Gastroesophageal sphincter (tissue), 4 donors: ENCODE measurements around the gene ACO1. TPM values are rescaled to one million over a fixed set of nuclear protein-coding genes. Genes with fewer than 3 reads are reported as not detected.

Experiments
- ATAC-seq: fragments of 150-250 bp; one replicate; pipeline ENCODE4 v1.9.1; 2016; ENCODE audit warnings: mild to moderate bottlenecking, moderate library complexity
- H3K27ac ChIP-seq, 4 donors: fragments of 200-600 bp; sonication (generic) in 3 of 4; 1 replicate in 3 of 4; 2 replicates in 1 of 4; pipeline ENCODE4 v1.5.1; 2016 to 2019
- H3K27me3 ChIP-seq: fragments of 200-600 bp; sonication (generic); one replicate; pipeline ENCODE4 v1.5.1; 2019
- H3K36me3 ChIP-seq, 2 donors: fragments of 200-600 bp; sonication (generic); one replicate each; pipeline ENCODE4 v1.5.1; 2019; ENCODE audit warnings: control low read depth in 1 of 2
- H3K4me1 ChIP-seq, 3 donors: fragments of 200-600 bp; sonication (generic); 1 replicate in 2 of 3; 2 replicates in 1 of 3; pipeline ENCODE4 v1.5.1; 2016 to 2019; ENCODE audit warnings: control low read depth in 2 of 3
- H3K4me3 ChIP-seq, 2 donors: fragments of 200-600 bp; sonication (generic); one replicate each; pipeline ENCODE4 v1.5.1; 2019; ENCODE audit warnings: mild to moderate bottlenecking in 1 of 2, moderate library complexity in 1 of 2
- H3K9me3 ChIP-seq, 3 donors: fragments of 200-600 bp; sonication (generic); one replicate each; pipeline ENCODE4 v1.5.1; 2017 to 2019; ENCODE audit warnings: control low read depth in 2 of 3
- EP300 ChIP-seq: sonication (generic); formaldehyde crosslinking; IDR thresholded peaks from one replicate; pipeline ENCODE4 v1.6.1; 2017; ENCODE audit warnings: antibody characterized with exemption, mild to moderate bottlenecking
- POLR2A ChIP-seq, 2 donors: fragments of 450-650 bp; IDR thresholded peaks; one replicate each; pipeline ENCODE4 v1.6.1; 2017; ENCODE audit warnings: antibody characterized with exemption in 2 of 2, mild to moderate bottlenecking in 2 of 2, moderate library complexity in 1 of 2
- POLR2AphosphoS5 ChIP-seq: sonication (generic); formaldehyde crosslinking; IDR thresholded peaks from one replicate; pipeline ENCODE4 v1.6.1; 2017; ENCODE audit warnings: antibody characterized with exemption
- WGBS, 2 donors: methylation state at CpG; one replicate each; pipeline ENCODE4 v1.1.5; 2018; ENCODE audit warnings: low coverage in 1 of 2; 5-methylcytosine and 5-hydroxymethylcytosine counted together
- total RNA-seq, 4 donors: library from RNA; depleted of rRNA; stranded (reverse); fragments of >200 nt; gene quantifications; one replicate each; pipeline ENCODE4 v1.1.0, GENCODE V29; 2016
- TF ChIP-seq, protein P1 (sequence below), 4 experiments: fragments of 200-600 bp in 2 of 4; fragments of 450-650 bp in 2 of 4; sonication (generic) in 1 of 4; IDR thresholded peaks; one replicate each; pipeline ENCODE4 v1.5.1; 2017 to 2019; ENCODE audit warnings: antibody characterized with exemption in 4 of 4, mild to moderate bottlenecking in 2 of 4, moderate library complexity in 2 of 4

The ACO1 gene
- total RNA-seq, 4 donors from 2014 or later: 54.5 to 88.4 (median 80.2) TPM

DNA sequence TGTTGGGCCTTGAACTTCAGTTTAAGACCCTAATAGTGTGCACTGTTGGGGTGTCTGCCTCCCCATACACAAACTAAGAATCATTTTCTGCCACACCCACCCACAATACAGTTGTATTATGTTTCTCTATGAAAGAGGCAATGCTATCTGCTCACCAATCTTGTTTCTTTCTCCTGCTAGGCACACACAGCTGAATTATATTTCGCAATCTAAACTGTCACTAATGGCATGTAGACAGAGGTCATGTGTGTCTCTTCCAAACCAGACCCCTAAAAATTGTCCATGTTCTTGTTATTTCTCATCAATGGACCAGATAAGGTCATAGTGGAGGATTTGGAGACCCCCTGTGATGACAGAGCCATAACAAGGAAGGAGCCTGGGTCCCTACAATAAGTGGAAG is 84.3 kb downstream of the ACO1 start:
- H3K27ac ChIP-seq: no peak overlapping the region
- TF ChIP-seq, protein P1, sequence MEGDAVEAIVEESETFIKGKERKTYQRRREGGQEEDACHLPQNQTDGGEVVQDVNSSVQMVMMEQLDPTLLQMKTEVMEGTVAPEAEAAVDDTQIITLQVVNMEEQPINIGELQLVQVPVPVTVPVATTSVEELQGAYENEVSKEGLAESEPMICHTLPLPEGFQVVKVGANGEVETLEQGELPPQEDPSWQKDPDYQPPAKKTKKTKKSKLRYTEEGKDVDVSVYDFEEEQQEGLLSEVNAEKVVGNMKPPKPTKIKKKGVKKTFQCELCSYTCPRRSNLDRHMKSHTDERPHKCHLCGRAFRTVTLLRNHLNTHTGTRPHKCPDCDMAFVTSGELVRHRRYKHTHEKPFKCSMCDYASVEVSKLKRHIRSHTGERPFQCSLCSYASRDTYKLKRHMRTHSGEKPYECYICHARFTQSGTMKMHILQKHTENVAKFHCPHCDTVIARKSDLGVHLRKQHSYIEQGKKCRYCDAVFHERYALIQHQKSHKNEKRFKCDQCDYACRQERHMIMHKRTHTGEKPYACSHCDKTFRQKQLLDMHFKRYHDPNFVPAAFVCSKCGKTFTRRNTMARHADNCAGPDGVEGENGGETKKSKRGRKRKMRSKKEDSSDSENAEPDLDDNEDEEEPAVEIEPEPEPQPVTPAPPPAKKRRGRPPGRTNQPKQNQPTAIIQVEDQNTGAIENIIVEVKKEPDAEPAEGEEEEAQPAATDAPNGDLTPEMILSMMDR (IDR thresholded peaks at IDR 0.05): no peak
- TF ChIP-seq POLR2A (IDR thresholded peaks at IDR 0.05) (no peak), POLR2AphosphoS5 (no peak), EP300 (no peak)
- H3K4me1 ChIP-seq: no peaks in the 10 kb centered on the region
- WGBS, 2 donors: 100% methylated on average over 1 of the region's 1 CpG
- H3K9me3 ChIP-seq: no peaks in the 10 kb centered on the region
- H3K27me3 ChIP-seq: no peaks in the 10 kb centered on the region
- H3K36me3 ChIP-seq: peaks cover 0 to 96% of the 10 kb centered on the region in 2 donors
- H3K4me3 ChIP-seq: no peak overlapping the region
- ATAC-seq: no peak

DNA sequence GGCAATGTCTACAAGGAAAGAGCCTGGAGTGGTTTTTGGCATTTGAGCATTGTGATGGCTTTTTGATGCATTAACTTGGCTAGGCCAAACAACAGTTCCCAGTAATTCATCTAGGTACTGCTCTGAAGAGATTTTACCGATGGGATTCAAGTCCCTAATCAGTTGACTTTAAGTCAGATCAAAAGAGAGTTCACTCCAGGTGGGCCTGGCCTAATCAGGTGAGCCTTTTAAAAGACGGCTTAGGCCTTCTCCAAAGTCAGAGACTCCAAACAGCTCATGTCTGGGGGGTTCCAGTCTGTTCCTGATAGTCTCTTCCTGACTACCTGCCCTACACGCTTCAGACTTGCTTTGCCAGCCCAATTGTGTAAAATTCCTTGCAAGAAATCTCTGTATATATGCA is 87.9 kb downstream of the ACO1 start:
- H3K36me3 ChIP-seq: peaks cover 0 to 97% of the 10 kb centered on the region in 2 donors
- no peak for TF ChIP-seq POLR2AphosphoS5
- TF ChIP-seq, protein P1 (IDR thresholded peaks at IDR 0.05): no peak
- TF ChIP-seq EP300: no peak
- TF ChIP-seq POLR2A (IDR thresholded peaks at IDR 0.05): no peak
- no peaks in the 10 kb centered on the region for H3K27me3 ChIP-seq
- no peak overlapping the region for H3K27ac ChIP-seq
- 80 to 93% methylated on average over 2 to 3 of the region's 3 CpGs for WGBS, 2 donors
- H3K4me1 ChIP-seq: no peaks in the 10 kb centered on the region
- no peak overlapping the region for H3K4me3 ChIP-seq
- no peaks in the 10 kb centered on the region for H3K9me3 ChIP-seq
- no peak for ATAC-seq

DNA sequence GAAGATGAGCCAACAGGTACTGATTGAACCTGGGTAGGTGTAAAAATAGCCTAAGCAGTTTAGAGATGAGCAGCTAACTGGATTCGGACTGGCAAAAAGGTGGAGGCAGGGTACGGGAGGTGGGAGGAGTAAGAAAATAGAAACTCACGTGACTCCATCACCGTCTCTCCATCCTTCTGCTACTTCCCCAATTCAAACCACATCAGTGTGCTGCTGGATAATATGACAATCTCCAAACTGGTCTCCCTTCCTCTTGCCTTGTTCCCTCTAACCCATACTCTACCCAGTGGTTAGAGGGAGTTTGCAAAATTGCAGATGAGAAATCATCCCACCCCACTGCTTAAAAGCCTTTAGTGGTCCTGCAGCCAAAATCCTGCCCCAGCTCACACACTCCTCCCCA is 98.9 kb downstream of the ACO1 start:
- H3K4me1 ChIP-seq: no peaks in the 10 kb centered on the region
- peaks cover 0 to 100% of the 10 kb centered on the region in 2 donors for H3K36me3 ChIP-seq
- H3K4me3 ChIP-seq: no peak overlapping the region
- 83 to 90% methylated on average over 3 to 4 of the region's 4 CpGs for WGBS, 2 donors
- ATAC-seq: no peak
- no peak overlapping the region for H3K27ac ChIP-seq
- no peak for TF ChIP-seq POLR2AphosphoS5
- TF ChIP-seq, protein P1 (IDR thresholded peaks at IDR 0.05): no peak
- no peak for TF ChIP-seq POLR2A (IDR thresholded peaks at IDR 0.05)
- TF ChIP-seq EP300: no peak
- no peaks in the 10 kb centered on the region for H3K27me3 ChIP-seq
- no peaks in the 10 kb centered on the region for H3K9me3 ChIP-seq

DNA sequence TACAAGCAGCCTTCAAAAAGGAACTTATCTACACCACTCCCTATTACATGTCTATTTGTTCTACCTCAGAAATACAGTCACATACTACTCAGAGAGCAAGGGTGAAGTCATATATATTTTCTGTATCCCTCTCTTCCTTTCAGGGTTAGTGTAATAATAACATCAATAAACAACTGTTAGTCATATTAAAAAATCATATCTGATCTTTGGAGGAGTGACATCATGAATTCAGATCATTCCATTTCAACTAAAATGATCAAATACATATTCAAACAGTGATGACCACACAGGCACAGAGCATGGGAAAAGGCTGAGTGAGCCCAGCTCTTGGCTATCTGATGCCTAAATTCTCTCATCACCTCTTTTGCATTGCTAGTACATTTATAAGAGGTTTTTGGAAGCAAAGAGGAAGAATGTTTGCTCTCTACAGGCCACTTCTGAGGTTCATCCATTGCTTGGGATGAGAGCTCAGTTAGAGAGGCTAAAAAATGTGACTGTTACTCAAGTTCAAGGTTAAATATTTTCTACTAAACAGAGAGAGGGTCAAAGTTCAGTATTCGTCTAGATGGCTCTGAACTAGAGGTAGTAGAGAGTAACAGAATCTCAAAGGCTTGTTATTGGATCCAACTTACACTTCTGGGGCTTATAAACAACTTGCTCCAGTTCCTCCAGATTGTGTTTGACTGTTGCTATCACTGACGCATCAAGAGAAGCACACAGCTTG is 102.6 kb downstream of the ACO1 start:
- no peaks in the 10 kb centered on the region for H3K9me3 ChIP-seq
- H3K36me3 ChIP-seq: peaks cover 0 to 95% of the 10 kb centered on the region in 2 donors
- WGBS, 2 donors: 76 to 79% methylated on average over 2 of the region's 2 CpGs
- ATAC-seq: no peak
- no peaks in the 10 kb centered on the region for H3K27me3 ChIP-seq
- H3K27ac ChIP-seq: no peak overlapping the region
- H3K4me1 ChIP-seq: no peaks in the 10 kb centered on the region
- no peak overlapping the region for H3K4me3 ChIP-seq
- TF ChIP-seq POLR2A (IDR thresholded peaks at IDR 0.05) (no peak), EP300 (no peak), POLR2AphosphoS5 (no peak)
- TF ChIP-seq, protein P1 (IDR thresholded peaks at IDR 0.05): no peak

DNA sequence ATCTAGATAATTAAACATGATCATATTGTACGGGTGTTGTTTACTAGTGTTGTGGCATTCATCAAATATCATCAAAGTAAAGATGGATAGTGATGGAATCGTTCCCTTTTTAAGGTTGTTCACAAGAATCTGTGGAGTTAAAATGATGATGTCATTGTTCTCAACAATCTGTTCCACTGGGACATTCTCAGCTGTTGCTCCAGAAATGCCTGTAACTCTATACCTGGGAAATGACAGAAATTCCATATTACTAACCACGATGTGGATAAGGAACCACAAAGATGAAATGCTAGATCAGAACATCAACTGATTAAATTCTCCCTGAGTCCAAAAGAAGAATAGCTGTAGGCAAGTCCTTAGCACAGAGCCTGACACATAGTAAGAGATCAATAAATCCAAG is 103.5 kb downstream of the ACO1 start:
- no peak for TF ChIP-seq EP300
- TF ChIP-seq POLR2A (IDR thresholded peaks at IDR 0.05): no peak
- TF ChIP-seq POLR2AphosphoS5: no peak
- TF ChIP-seq, protein P1 (IDR thresholded peaks at IDR 0.05): no peak
- Histone ChIP-seq H3K4me3 (no peak overlapping the region), H3K36me3 (peaks cover 0 to 91% of the 10 kb centered on the region in 2 donors), H3K9me3 (no peaks in the 10 kb centered on the region), H3K27me3 (no peaks in the 10 kb centered on the region), H3K27ac (no peak overlapping the region), H3K4me1 (no peaks in the 10 kb centered on the region)
- no peak for ATAC-seq
- WGBS, 2 donors: 67 to 82% methylated on average over 3 of the region's 3 CpGs
